Gastrocnemius medialis (tissue), 4 donors: ENCODE measurements around the gene NANP.

ENCODE experiments used
- POLR2A ChIP-seq, 2 donors: fragments of 450-650 bp; IDR thresholded peaks; one replicate each; pipeline ENCODE4 v1.6.1; 2017; ENCODE audit warnings: antibody characterized with exemption in 2 of 2, mild to moderate bottlenecking in 2 of 2, moderate library complexity in 2 of 2
- TF ChIP-seq, protein P1 (sequence below), 5 experiments: fragments of 450-650 bp in 3 of 5; fragments of 200-600 bp in 2 of 5; sonication (generic) in 2 of 5; IDR thresholded peaks in 4 of 5; conservative IDR thresholded peaks in 1 of 5; 1 replicate in 4 of 5; 2 replicates in 1 of 5; pipeline ENCODE4 v1.5.1; 2016 to 2019; ENCODE audit warnings: antibody characterized with exemption in 5 of 5, mild to moderate bottlenecking in 3 of 5, moderate library complexity in 3 of 5

DNA sequence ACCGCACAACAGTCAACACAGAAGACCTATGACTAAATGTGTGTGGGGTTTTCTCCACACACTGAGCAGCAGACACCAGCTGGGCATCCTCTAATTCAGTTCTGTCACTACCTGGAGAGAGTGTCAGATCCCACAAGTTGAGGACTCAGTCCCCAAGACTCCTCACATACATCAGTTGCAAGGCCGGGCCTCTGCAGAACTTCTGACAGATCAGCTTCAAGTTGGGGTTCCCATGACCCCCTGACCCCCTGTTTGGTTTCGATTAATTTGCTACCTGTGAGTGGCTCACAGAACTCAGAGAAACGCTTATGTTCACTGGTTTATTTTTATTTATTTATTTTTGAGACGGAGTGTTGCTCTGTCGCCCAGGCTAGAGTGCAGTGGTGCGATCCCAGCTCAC, 35.3 kb downstream of the NANP start:
- no peak for TF ChIP-seq POLR2A (IDR thresholded peaks at IDR 0.05)
- TF ChIP-seq, protein P1, sequence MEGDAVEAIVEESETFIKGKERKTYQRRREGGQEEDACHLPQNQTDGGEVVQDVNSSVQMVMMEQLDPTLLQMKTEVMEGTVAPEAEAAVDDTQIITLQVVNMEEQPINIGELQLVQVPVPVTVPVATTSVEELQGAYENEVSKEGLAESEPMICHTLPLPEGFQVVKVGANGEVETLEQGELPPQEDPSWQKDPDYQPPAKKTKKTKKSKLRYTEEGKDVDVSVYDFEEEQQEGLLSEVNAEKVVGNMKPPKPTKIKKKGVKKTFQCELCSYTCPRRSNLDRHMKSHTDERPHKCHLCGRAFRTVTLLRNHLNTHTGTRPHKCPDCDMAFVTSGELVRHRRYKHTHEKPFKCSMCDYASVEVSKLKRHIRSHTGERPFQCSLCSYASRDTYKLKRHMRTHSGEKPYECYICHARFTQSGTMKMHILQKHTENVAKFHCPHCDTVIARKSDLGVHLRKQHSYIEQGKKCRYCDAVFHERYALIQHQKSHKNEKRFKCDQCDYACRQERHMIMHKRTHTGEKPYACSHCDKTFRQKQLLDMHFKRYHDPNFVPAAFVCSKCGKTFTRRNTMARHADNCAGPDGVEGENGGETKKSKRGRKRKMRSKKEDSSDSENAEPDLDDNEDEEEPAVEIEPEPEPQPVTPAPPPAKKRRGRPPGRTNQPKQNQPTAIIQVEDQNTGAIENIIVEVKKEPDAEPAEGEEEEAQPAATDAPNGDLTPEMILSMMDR (IDR thresholded peaks at IDR 0.05 in 4 of 5, conservative IDR thresholded peaks at IDR 0.05 in 1 of 5): no peak
